ENCODE data around the gene PTPN23. TPM values are rescaled to one million over a fixed set of nuclear protein-coding genes. Genes with fewer than 3 reads are reported as not detected.

The PTPN23 gene
- total and polyA plus RNA-seq, 2 of the 13 experiments (the other 11 are each of a cell fraction or from before 2014, with no cell fraction given): 2.3 to 3.7 TPM

DNA sequence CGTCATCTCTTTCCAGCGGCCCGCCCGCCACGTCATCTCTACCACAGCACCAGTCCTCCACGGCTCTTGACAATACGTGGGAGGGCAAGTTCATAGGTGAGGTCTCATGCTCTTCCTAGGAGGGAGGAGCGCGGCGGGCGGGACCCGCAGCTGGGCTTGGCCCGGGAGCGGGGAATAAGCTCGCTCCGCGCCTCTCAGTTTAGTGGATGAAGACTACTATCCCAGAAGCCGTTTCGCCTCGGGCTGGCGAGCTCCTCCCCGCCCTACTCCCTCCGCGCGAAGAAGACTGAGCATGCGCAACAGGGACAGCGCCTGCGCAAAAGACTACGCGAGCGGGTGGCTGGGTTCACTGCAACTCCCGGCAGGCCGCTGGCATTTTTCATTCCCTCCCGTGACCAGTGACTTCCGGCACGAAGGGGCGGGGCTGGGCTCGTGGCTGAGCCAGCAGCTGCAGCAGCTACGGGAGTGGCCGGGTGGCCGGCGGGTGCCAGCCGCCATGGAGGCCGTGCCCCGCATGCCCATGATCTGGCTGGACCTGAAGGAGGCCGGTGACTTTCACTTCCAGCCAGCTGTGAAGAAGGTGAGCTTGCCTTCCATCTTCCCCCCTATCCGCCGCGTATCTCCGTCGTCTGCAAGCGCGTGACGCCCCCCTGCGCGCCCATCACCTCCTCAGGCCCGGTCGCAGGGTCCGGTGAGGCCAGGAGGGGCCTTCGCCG lies at the start of gene PTPN23 (continued):
- TF ChIP-seq PRDM15 (CRISPR knock-in tag; IDR thresholded peaks at IDR 0.05) (0 out of 2 replicates have a peak, but pooled peaks have one; percentile 52), CBX1 (IDR thresholded peaks at IDR 0.05; ENCODE audit: low read depth) (no peak), ZNF616 (CRISPR knock-in tag; IDR thresholded peaks at IDR 0.05; ENCODE audit: low read depth) (no peak; the same call in 1 of the 2 replicates), CREM (IDR thresholded peaks at IDR 0.05) (peak; percentile 81), CREM (CRISPR knock-in tag; IDR thresholded peaks at IDR 0.05) (no peak), ZNF24 (IDR thresholded peaks at IDR 0.05) (no peak), SP4 (CRISPR knock-in tag; IDR thresholded peaks at IDR 0.05) (no peak; the same call in 1 of the 2 replicates), SMAD3 (CRISPR knock-in tag; IDR thresholded peaks at IDR 0.05) (no peak), SIX1 (CRISPR knock-in tag; IDR thresholded peaks at IDR 0.05; ENCODE audit: borderline replicate concordance) (no peak), TCF12 (IDR thresholded peaks at IDR 0.05) (no peak), TCF12 (CRISPR knock-in tag; IDR thresholded peaks at IDR 0.05) (no peak), ZNF709 (CRISPR knock-in tag; IDR thresholded peaks at IDR 0.05) (peak; percentile 57), CC2D1A (CRISPR knock-in tag; IDR thresholded peaks at IDR 0.05) (no peak), ARNT (IDR thresholded peaks at IDR 0.05) (no peak), USF2 (IDR thresholded peaks at IDR 0.05; ENCODE audit: low read depth, low read length) (peak; percentile 76), USF2 (CRISPR knock-in tag; IDR thresholded peaks at IDR 0.05; ENCODE audit: borderline replicate concordance) (peak; percentile 92; the same call in 1 of the 2 replicates), MEF2D (CRISPR knock-in tag; IDR thresholded peaks at IDR 0.05) (peak; percentile 1; the same call in 1 of the 2 replicates), CENPT (CRISPR knock-in tag; IDR thresholded peaks at IDR 0.05; ENCODE audit: low read depth) (no peak), KDM5B (CRISPR knock-in tag; IDR thresholded peaks at IDR 0.05; ENCODE audit: borderline replicate concordance) (peak; percentile 51), NR2F1 (CRISPR knock-in tag; IDR thresholded peaks at IDR 0.05) (no peak; a peak in 1 of 4 replicates), SMYD3 (CRISPR knock-in tag; IDR thresholded peaks at IDR 0.05) (peak; percentile 63; the same call in 1 of the 2 replicates), ZNF3 (CRISPR knock-in tag; IDR thresholded peaks at IDR 0.05) (no peak), ZFP90 (CRISPR knock-in tag; IDR thresholded peaks at IDR 0.05; ENCODE audit: borderline replicate concordance) (peak; percentile 45), JUN (CRISPR knock-in tag; IDR thresholded peaks at IDR 0.05) (peak; percentile 56; the same call in 1 of the 2 replicates), ZNF30 (CRISPR knock-in tag; IDR thresholded peaks at IDR 0.05) (peak; percentile 74; the same call in 1 of the 2 replicates)

All from HepG2 (cell line).